GM23338 (cell line): ENCODE results near the gene CHSY1. TPM values are rescaled to one million over a fixed set of nuclear protein-coding genes. Genes with fewer than 3 reads are reported as not detected.

ENCODE experiments used
- ATAC-seq: fragments of 200-7000 bp; cut with Tn5 transposase; 3 replicates; pipeline ENCODE4 v1.9.1; 2020
- DNase-seq: peaks from one replicate; pipeline ENCODE4 v3.0.0-alpha.2; 2015; ENCODE audit warnings: low spot score
- H2AFZ ChIP-seq: fragments of 200-600 bp; sonication (generic); 2 replicates; pipeline ENCODE4 v1.8.0; 2016; ENCODE audit warnings: antibody characterized with exemption, mild to moderate bottlenecking, moderate library complexity
- H3F3A ChIP-seq: fragments of 200-600 bp; sonication (generic); replicated peaks from 2 replicates; pipeline ENCODE4 v1.8.0; 2017; ENCODE audit warnings: antibody characterized with exemption, mixed run types, low read depth
- H3K27ac ChIP-seq: fragments of 200-600 bp; sonication (generic); 2 replicates; pipeline ENCODE4 v1.6.1; 2016; ENCODE audit warnings: low read depth
- H3K27me3 ChIP-seq: fragments of 200-600 bp; sonication (generic); 2 replicates; pipeline ENCODE4 v1.8.0; 2016; ENCODE audit warnings: mild to moderate bottlenecking, mixed run types, moderate library complexity; ENCODE audit not compliant: insufficient read depth
- H3K36me3 ChIP-seq: fragments of 200-600 bp; sonication (generic); 2 replicates; pipeline ENCODE4 v1.8.0; 2016; ENCODE audit warnings: mild to moderate bottlenecking; ENCODE audit not compliant: insufficient read depth
- H3K4me1 ChIP-seq: fragments of 200-600 bp; sonication (generic); 2 replicates; pipeline ENCODE4 v1.8.0; 2016; ENCODE audit warnings: mild to moderate bottlenecking, moderate library complexity; ENCODE audit not compliant: insufficient read depth
- H3K4me2 ChIP-seq: fragments of 200-600 bp; sonication (generic); 2 replicates; pipeline ENCODE4 v1.7.1; 2017; ENCODE audit warnings: mixed run types
- H3K4me3 ChIP-seq: fragments of 200-600 bp; sonication (generic); 2 replicates; pipeline ENCODE4 v1.6.1; 2016; ENCODE audit warnings: mixed run types
- H3K79me2 ChIP-seq: fragments of 200-600 bp; sonication (generic); replicated peaks from 2 replicates; pipeline ENCODE4 v1.8.0; 2017; ENCODE audit warnings: mild to moderate bottlenecking; ENCODE audit not compliant: insufficient read depth
- H3K9me2 ChIP-seq: fragments of 200-600 bp; sonication (generic); 2 replicates; pipeline ENCODE4 v1.8.0; 2017; ENCODE audit not compliant: insufficient read depth
- H4K20me1 ChIP-seq: fragments of 200-600 bp; sonication (generic); replicated peaks from 2 replicates; pipeline ENCODE4 v1.8.0; 2017; ENCODE audit warnings: mild to moderate bottlenecking; ENCODE audit not compliant: insufficient read depth
- H3K27ac Mint-ChIP-seq: 2 replicates; pipeline ENCODE4 v1.8.0; 2020; ENCODE audit warnings: inconsistent platforms, mild to moderate bottlenecking, moderate library complexity, mixed read lengths
- H3K27me3 Mint-ChIP-seq: 3 replicates; pipeline ENCODE4 v1.8.0; 2022; ENCODE audit warnings: low read depth, mild to moderate bottlenecking, moderate library complexity, mixed read lengths, inconsistent platforms; ENCODE audit not compliant: insufficient read depth, poor library complexity
- H3K36me3 Mint-ChIP-seq: 3 replicates; pipeline ENCODE4 v1.8.0; 2021; ENCODE audit warnings: low read depth, mild to moderate bottlenecking, inconsistent platforms, moderate library complexity, mixed read lengths
- H3K4me1 Mint-ChIP-seq: 3 replicates; pipeline ENCODE4 v1.8.0; 2020; ENCODE audit warnings: mild to moderate bottlenecking, inconsistent platforms, mixed read lengths
- H3K4me3 Mint-ChIP-seq: 3 replicates; pipeline ENCODE4 v1.8.0; 2021; ENCODE audit warnings: moderate library complexity, mild to moderate bottlenecking, inconsistent platforms, mixed read lengths
- H3K9me3 Mint-ChIP-seq: 3 replicates; pipeline ENCODE4 v1.8.0; 2020; ENCODE audit warnings: moderate library complexity, mild to moderate bottlenecking, inconsistent platforms, mixed read lengths
- CREB1 ChIP-seq: fragments of 250-450 bp; sonication (Bioruptor Pico); IDR thresholded peaks from 2 replicates; pipeline ENCODE4 v1.5.0; 2020; ENCODE audit warnings: low read depth, mild to moderate bottlenecking, moderate library complexity
- EZH2 ChIP-seq: fragments of 200-600 bp; sonication (generic); IDR thresholded peaks from one replicate; pipeline ENCODE4 v1.8.0; 2017; ENCODE audit warnings: antibody characterized with exemption, mild to moderate bottlenecking, low read depth; ENCODE audit not compliant: unreplicated experiment
- EZH2phosphoT487 ChIP-seq: fragments of 200-600 bp; sonication (generic); IDR thresholded peaks from one replicate; pipeline ENCODE4 v1.8.1; 2018; ENCODE audit warnings: antibody characterized with exemption; ENCODE audit not compliant: unreplicated experiment
- JUNB ChIP-seq: IDR thresholded peaks from one replicate; pipeline ENCODE4 v1.6.1; 2016; ENCODE audit warnings: antibody characterized with exemption; ENCODE audit not compliant: unreplicated experiment
- NANOG ChIP-seq: IDR thresholded peaks from 2 replicates; pipeline ENCODE4 v1.6.1; 2016; ENCODE audit warnings: antibody characterized with exemption, borderline replicate concordance
- POLR2AphosphoS5 ChIP-seq: IDR thresholded peaks from 2 replicates; pipeline ENCODE4 v1.6.1; 2016; ENCODE audit warnings: antibody characterized with exemption, low read depth
- STAT1 ChIP-seq: IDR thresholded peaks from one replicate; pipeline ENCODE4 v1.6.1; 2016; ENCODE audit warnings: antibody characterized with exemption; ENCODE audit not compliant: unreplicated experiment
- ZNF114 ChIP-seq: fragments of 250-450 bp; sonication (Bioruptor Pico); IDR thresholded peaks from 2 replicates; pipeline ENCODE4 v1.5.0; 2020; ENCODE audit warnings: mild to moderate bottlenecking, moderate library complexity
- ZNF331 ChIP-seq: fragments of 250-450 bp; sonication (Bioruptor Pico); IDR thresholded peaks from 2 replicates; pipeline ENCODE4 v1.5.0; 2020; ENCODE audit warnings: low read depth, mild to moderate bottlenecking, moderate library complexity
- polyA plus RNA-seq: library from polyadenylated mRNA; unstranded; fragments of >200 nt; fragmentation: Nextera tagmentation; extraction: Ambion mirVana; gene quantifications from 2 replicates; pipeline ENCODE4 v1.2.1, GENCODE V29; 2016
- total RNA-seq: library from RNA; depleted of rRNA; stranded (reverse); fragments of >200 nt; shearing (Covaris generic); gene quantifications from 2 replicates; pipeline ENCODE4 v1.2.3, GENCODE V29; 2014
- TF ChIP-seq, protein P1 (sequence below), 2 experiments: fragments of 200-600 bp in 1 of 2; sonication (generic) in 1 of 2; conservative IDR thresholded peaks; 2 replicates each; pipeline versions ENCODE4 v1.5.1 to v1.6.1; 2016 to 2017; ENCODE audit warnings: antibody characterized with exemption in 2 of 2, low read depth in 2 of 2, mild to moderate bottlenecking in 2 of 2, moderate library complexity in 1 of 2
- TF ChIP-seq, protein P2 (sequence below): fragments of 250-450 bp; sonication (Bioruptor Pico); IDR thresholded peaks from 2 replicates; pipeline ENCODE4 v1.5.0; 2020; ENCODE audit warnings: mild to moderate bottlenecking, moderate library complexity
- TF ChIP-seq, protein P3 (sequence below): IDR thresholded peaks from 2 replicates; pipeline ENCODE4 v1.6.1; 2016; ENCODE audit warnings: antibody characterized with exemption
- TF ChIP-seq, protein P4 (sequence below): IDR thresholded peaks from one replicate; pipeline ENCODE4 v1.6.1; 2018; ENCODE audit warnings: antibody characterized with exemption; ENCODE audit not compliant: unreplicated experiment

CHSY1 gene
- total and polyA plus RNA-seq, 2 experiments from 2014 or later = 9.8 to 47.7 TPM

DNA sequence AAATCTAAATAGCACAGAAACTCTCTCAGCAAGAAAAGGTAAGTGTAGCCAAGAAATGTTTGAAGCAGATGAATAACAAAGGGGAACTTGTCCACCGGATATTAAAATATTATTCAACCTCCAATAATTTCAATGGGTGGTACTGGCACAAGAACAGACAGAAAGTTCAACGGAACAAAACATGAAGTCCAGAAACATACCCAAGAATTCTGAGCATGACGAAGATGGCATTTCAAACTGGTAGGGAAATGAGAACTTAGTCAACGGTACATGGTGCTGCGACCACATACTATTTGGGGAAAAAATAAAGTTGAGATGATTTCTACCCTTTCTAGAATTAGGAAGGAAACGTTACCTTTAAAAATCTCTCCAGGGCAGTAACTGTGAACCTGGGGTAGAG, 5.5 kb downstream of the CHSY1 start:
- DNase-seq = no peak
- Mint-ChIP-seq H3K36me3 (peaks cover 11% of the 10 kb centered on the region; the same call in 2 of the 3 replicates), H3K4me3 (no peak overlapping the region), H3K27me3 (peaks cover 3% of the 10 kb centered on the region), H3K9me3 (no peaks in the 10 kb centered on the region), H3K27ac (no peak overlapping the region), H3K4me1 (peaks cover 72% of the 10 kb centered on the region)
- Histone ChIP-seq H3K4me1 (peaks cover 60% of the 10 kb centered on the region), H3K4me2 (no peak overlapping the region), H3K4me3 (no peak overlapping the region), H4K20me1 (peaks cover 67% of the 10 kb centered on the region), H3K27ac (no peak overlapping the region), H2AFZ (no peak overlapping the region), H3K27me3 (no peaks in the 10 kb centered on the region), H3K9me2 (no peaks in the 10 kb centered on the region), H3K79me2 (peaks cover 95% of the 10 kb centered on the region), H3K36me3 (no peaks in the 10 kb centered on the region; the same call in none of the 2 replicates), H3F3A (no peaks in the 10 kb centered on the region)
- ATAC-seq = no peak
- TF ChIP-seq, protein P1, sequence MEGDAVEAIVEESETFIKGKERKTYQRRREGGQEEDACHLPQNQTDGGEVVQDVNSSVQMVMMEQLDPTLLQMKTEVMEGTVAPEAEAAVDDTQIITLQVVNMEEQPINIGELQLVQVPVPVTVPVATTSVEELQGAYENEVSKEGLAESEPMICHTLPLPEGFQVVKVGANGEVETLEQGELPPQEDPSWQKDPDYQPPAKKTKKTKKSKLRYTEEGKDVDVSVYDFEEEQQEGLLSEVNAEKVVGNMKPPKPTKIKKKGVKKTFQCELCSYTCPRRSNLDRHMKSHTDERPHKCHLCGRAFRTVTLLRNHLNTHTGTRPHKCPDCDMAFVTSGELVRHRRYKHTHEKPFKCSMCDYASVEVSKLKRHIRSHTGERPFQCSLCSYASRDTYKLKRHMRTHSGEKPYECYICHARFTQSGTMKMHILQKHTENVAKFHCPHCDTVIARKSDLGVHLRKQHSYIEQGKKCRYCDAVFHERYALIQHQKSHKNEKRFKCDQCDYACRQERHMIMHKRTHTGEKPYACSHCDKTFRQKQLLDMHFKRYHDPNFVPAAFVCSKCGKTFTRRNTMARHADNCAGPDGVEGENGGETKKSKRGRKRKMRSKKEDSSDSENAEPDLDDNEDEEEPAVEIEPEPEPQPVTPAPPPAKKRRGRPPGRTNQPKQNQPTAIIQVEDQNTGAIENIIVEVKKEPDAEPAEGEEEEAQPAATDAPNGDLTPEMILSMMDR (conservative IDR thresholded peaks at IDR 0.05; ENCODE audit: low read depth in 2 of 2) = no peak
- TF ChIP-seq, protein P2, sequence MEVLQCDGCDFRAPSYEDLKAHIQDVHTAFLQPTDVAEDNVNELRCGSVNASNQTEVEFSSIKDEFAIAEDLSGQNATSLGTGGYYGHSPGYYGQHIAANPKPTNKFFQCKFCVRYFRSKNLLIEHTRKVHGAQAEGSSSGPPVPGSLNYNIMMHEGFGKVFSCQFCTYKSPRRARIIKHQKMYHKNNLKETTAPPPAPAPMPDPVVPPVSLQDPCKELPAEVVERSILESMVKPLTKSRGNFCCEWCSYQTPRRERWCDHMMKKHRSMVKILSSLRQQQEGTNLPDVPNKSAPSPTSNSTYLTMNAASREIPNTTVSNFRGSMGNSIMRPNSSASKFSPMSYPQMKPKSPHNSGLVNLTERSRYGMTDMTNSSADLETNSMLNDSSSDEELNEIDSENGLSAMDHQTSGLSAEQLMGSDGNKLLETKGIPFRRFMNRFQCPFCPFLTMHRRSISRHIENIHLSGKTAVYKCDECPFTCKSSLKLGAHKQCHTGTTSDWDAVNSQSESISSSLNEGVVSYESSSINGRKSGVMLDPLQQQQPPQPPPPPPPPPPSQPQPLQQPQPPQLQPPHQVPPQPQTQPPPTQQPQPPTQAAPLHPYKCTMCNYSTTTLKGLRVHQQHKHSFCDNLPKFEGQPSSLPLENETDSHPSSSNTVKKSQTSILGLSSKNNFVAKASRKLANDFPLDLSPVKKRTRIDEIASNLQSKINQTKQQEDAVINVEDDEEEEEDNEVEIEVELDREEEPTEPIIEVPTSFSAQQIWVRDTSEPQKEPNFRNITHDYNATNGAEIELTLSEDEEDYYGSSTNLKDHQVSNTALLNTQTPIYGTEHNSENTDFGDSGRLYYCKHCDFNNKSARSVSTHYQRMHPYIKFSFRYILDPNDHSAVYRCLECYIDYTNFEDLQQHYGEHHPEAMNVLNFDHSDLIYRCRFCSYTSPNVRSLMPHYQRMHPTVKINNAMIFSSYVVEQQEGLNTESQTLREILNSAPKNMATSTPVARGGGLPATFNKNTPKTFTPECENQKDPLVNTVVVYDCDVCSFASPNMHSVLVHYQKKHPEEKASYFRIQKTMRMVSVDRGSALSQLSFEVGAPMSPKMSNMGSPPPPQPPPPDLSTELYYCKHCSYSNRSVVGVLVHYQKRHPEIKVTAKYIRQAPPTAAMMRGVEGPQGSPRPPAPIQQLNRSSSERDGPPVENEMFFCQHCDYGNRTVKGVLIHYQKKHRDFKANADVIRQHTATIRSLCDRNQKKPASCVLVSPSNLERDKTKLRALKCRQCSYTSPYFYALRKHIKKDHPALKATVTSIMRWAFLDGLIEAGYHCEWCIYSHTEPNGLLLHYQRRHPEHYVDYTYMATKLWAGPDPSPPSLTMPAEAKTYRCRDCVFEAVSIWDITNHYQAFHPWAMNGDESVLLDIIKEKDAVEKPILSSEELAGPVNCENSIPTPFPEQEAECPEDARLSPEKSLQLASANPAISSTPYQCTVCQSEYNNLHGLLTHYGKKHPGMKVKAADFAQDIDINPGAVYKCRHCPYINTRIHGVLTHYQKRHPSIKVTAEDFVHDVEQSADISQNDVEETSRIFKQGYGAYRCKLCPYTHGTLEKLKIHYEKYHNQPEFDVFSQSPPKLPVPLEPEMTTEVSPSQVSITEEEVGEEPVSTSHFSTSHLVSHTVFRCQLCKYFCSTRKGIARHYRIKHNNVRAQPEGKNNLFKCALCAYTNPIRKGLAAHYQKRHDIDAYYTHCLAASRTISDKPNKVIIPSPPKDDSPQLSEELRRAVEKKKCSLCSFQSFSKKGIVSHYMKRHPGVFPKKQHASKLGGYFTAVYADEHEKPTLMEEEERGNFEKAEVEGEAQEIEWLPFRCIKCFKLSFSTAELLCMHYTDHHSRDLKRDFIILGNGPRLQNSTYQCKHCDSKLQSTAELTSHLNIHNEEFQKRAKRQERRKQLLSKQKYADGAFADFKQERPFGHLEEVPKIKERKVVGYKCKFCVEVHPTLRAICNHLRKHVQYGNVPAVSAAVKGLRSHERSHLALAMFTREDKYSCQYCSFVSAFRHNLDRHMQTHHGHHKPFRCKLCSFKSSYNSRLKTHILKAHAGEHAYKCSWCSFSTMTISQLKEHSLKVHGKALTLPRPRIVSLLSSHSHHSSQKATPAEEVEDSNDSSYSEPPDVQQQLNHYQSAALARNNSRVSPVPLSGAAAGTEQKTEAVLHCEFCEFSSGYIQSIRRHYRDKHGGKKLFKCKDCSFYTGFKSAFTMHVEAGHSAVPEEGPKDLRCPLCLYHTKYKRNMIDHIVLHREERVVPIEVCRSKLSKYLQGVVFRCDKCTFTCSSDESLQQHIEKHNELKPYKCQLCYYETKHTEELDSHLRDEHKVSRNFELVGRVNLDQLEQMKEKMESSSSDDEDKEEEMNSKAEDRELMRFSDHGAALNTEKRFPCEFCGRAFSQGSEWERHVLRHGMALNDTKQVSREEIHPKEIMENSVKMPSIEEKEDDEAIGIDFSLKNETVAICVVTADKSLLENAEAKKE (CRISPR knock-in tag) = no peak
- TF ChIP-seq ZNF331 (CRISPR knock-in tag) (no peak), EZH2 (no peak), JUNB (no peak), NANOG (no peak), CREB1 (CRISPR knock-in tag) (no peak), ZNF114 (no peak), POLR2AphosphoS5 (no peak), EZH2phosphoT487 (no peak), STAT1 (no peak)
- TF ChIP-seq, protein P3, sequence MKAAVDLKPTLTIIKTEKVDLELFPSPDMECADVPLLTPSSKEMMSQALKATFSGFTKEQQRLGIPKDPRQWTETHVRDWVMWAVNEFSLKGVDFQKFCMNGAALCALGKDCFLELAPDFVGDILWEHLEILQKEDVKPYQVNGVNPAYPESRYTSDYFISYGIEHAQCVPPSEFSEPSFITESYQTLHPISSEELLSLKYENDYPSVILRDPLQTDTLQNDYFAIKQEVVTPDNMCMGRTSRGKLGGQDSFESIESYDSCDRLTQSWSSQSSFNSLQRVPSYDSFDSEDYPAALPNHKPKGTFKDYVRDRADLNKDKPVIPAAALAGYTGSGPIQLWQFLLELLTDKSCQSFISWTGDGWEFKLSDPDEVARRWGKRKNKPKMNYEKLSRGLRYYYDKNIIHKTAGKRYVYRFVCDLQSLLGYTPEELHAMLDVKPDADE = no peak
- TF ChIP-seq, protein P4, sequence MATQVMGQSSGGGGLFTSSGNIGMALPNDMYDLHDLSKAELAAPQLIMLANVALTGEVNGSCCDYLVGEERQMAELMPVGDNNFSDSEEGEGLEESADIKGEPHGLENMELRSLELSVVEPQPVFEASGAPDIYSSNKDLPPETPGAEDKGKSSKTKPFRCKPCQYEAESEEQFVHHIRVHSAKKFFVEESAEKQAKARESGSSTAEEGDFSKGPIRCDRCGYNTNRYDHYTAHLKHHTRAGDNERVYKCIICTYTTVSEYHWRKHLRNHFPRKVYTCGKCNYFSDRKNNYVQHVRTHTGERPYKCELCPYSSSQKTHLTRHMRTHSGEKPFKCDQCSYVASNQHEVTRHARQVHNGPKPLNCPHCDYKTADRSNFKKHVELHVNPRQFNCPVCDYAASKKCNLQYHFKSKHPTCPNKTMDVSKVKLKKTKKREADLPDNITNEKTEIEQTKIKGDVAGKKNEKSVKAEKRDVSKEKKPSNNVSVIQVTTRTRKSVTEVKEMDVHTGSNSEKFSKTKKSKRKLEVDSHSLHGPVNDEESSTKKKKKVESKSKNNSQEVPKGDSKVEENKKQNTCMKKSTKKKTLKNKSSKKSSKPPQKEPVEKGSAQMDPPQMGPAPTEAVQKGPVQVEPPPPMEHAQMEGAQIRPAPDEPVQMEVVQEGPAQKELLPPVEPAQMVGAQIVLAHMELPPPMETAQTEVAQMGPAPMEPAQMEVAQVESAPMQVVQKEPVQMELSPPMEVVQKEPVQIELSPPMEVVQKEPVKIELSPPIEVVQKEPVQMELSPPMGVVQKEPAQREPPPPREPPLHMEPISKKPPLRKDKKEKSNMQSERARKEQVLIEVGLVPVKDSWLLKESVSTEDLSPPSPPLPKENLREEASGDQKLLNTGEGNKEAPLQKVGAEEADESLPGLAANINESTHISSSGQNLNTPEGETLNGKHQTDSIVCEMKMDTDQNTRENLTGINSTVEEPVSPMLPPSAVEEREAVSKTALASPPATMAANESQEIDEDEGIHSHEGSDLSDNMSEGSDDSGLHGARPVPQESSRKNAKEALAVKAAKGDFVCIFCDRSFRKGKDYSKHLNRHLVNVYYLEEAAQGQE = no peak
